Sigmoid colon (tissue), 7 donors: Measurements from ENCODE around the gene MKNK2. TPM values are rescaled to one million over a fixed set of nuclear protein-coding genes. Genes with fewer than 3 reads are reported as not detected.

Source experiments
- DNase-seq: peaks from one replicate; pipeline ENCODE4 v3.0.0-alpha.2; 2019
- H3K27ac ChIP-seq, 4 donors: fragments of 200-600 bp; sonication (generic); one replicate each; pipeline ENCODE4 v1.5.1; 2016 to 2019; ENCODE audit warnings: mild to moderate bottlenecking in 1 of 4
- H3K27me3 ChIP-seq, 3 donors: fragments of 200-600 bp; sonication (generic); one replicate each; pipeline ENCODE4 v1.5.1; 2019; ENCODE audit warnings: mild to moderate bottlenecking in 1 of 3
- H3K36me3 ChIP-seq, 4 donors: fragments of 200-600 bp; sonication (generic); one replicate each; pipeline ENCODE4 v1.5.1; 2016 to 2019
- H3K4me1 ChIP-seq, 4 donors: fragments of 200-600 bp; sonication (generic); one replicate each; pipeline ENCODE4 v1.5.1; 2017 to 2019
- H3K4me3 ChIP-seq, 4 donors: fragments of 200-600 bp; sonication (generic); one replicate each; pipeline ENCODE4 v1.5.1; 2017 to 2019; ENCODE audit warnings: mild to moderate bottlenecking in 2 of 4, moderate library complexity in 1 of 4
- H3K9me3 ChIP-seq, 4 donors: fragments of 200-600 bp in 3 of 4; sonication (generic) in 3 of 4; one replicate each; pipeline versions ENCODE4 v1.5.1 to v1.6.1; 2013 to 2019
- EP300 ChIP-seq, 4 donors: sonication (generic); formaldehyde crosslinking; IDR thresholded peaks; one replicate each; pipeline ENCODE4 v1.6.1; 2017; ENCODE audit warnings: antibody characterized with exemption in 4 of 4
- POLR2A ChIP-seq, 2 donors: fragments of 450-650 bp; IDR thresholded peaks; one replicate each; pipeline ENCODE4 v1.6.1; 2016; ENCODE audit warnings: antibody characterized with exemption in 2 of 2, mild to moderate bottlenecking in 2 of 2, moderate library complexity in 2 of 2
- POLR2AphosphoS5 ChIP-seq, 4 donors: sonication (generic); formaldehyde crosslinking; IDR thresholded peaks; one replicate each; pipeline ENCODE4 v1.6.1; 2017; ENCODE audit warnings: antibody characterized with exemption in 4 of 4
- WGBS, 2 donors: extraction: QIAGEN DNeasy Blood & Tissue Kit; methylation state at CpG; one replicate each; pipeline ENCODE4 v1.1.7; 2013; 5-methylcytosine and 5-hydroxymethylcytosine counted together
- intact Hi-C: fragments of 100-400 bp; cut with DNase I; formaldehyde crosslinking; loops from one replicate; pipeline ENCODE4 v1.15.1; 2023
- polyA plus RNA-seq, 3 donors: library from polyadenylated mRNA; stranded (reverse); fragments of 200-250 nt; gene quantifications; one replicate each; pipeline ENCODE4 v1.2.3, GENCODE V29; 2013
- total RNA-seq, 4 donors: library from RNA; depleted of rRNA; stranded (reverse); fragments of >200 nt; gene quantifications; one replicate each; pipeline ENCODE4 v1.1.0, GENCODE V29; 2016
- TF ChIP-seq, protein P1 (sequence below), 4 experiments: fragments of 450-650 bp in 3 of 4; fragments of 200-600 bp in 1 of 4; IDR thresholded peaks; one replicate each; pipeline ENCODE4 v1.5.1; 2016 to 2019; ENCODE audit warnings: antibody characterized with exemption in 4 of 4, mild to moderate bottlenecking in 3 of 4, moderate library complexity in 2 of 4
- donor health status: healthy with polysubstance abuse.
- donor health status: Bipolar disorder and iron deficiency.
- donor health status: healthy.

MKNK2 gene
- total and polyA plus RNA-seq, 7 donors: 83.1 to 157 (median 121) TPM

GRCh38 chr19:2064395-2064787 lies 13.3 kb upstream of the MKNK2 start:
- no peaks in the 10 kb centered on the region for H3K36me3 ChIP-seq
- H3K27me3 ChIP-seq: no peaks in the 10 kb centered on the region
- TF ChIP-seq, protein P1, sequence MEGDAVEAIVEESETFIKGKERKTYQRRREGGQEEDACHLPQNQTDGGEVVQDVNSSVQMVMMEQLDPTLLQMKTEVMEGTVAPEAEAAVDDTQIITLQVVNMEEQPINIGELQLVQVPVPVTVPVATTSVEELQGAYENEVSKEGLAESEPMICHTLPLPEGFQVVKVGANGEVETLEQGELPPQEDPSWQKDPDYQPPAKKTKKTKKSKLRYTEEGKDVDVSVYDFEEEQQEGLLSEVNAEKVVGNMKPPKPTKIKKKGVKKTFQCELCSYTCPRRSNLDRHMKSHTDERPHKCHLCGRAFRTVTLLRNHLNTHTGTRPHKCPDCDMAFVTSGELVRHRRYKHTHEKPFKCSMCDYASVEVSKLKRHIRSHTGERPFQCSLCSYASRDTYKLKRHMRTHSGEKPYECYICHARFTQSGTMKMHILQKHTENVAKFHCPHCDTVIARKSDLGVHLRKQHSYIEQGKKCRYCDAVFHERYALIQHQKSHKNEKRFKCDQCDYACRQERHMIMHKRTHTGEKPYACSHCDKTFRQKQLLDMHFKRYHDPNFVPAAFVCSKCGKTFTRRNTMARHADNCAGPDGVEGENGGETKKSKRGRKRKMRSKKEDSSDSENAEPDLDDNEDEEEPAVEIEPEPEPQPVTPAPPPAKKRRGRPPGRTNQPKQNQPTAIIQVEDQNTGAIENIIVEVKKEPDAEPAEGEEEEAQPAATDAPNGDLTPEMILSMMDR (IDR thresholded peaks at IDR 0.05): no peak
- TF ChIP-seq POLR2AphosphoS5 (IDR thresholded peaks at IDR 0.05): no peak
- TF ChIP-seq POLR2A (IDR thresholded peaks at IDR 0.05): no peak
- TF ChIP-seq EP300 (IDR thresholded peaks at IDR 0.05): no peak
- peak overlapping the region; percentile 65 to 86 (median 81) for H3K27ac ChIP-seq
- no peaks in the 10 kb centered on the region for H3K9me3 ChIP-seq
- DNase-seq: no peak
- H3K4me3 ChIP-seq: peak overlapping the region in 2 of 4 donors; percentile 6 to 19
- peaks cover 0 to 50% (median 44%) of the 10 kb centered on the region in 4 donors for H3K4me1 ChIP-seq
- intact Hi-C loops: no loop called here
- 81 to 85% methylated on average over 13 of the region's 13 CpGs for WGBS, 2 donors

DNA sequence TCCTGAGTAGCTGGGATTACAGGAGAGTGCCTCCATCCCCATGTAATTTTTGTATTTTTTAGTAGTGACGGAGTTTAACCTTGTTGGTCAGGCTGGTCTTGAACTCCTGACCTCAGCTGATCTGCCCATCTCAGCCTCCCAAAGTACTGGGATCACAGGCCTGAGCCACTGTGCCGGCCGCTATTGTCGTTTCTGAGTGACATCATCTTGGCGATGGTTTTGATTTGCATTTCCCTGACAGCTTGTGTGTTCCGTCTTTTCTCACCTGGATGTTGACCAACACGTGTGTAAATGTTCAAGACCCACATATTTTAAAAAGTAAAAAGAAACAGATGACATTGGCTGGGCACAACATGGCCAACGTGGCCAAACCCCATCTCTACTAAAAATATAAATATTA lies 12.8 kb upstream of the MKNK2 start:
- Histone ChIP-seq H3K36me3 (no peaks in the 10 kb centered on the region), H3K27ac (peak overlapping the region in 3 of 4 donors; percentile 78 to 86 (median 84)), H3K4me3 (no peak overlapping the region), H3K9me3 (no peaks in the 10 kb centered on the region), H3K27me3 (no peaks in the 10 kb centered on the region), H3K4me1 (peaks cover 0 to 54% (median 46%) of the 10 kb centered on the region in 4 donors)
- 83 to 87% methylated on average over 8 of the region's 8 CpGs for WGBS, 2 donors
- DNase-seq: no peak
- intact Hi-C loops: no loop called here
- TF ChIP-seq EP300 (IDR thresholded peaks at IDR 0.05) (no peak), POLR2A (IDR thresholded peaks at IDR 0.05) (no peak), POLR2AphosphoS5 (IDR thresholded peaks at IDR 0.05) (no peak)
- TF ChIP-seq, protein P1 (IDR thresholded peaks at IDR 0.05): no peak

GRCh38 chr19:2062770-2063169 lies 11.7 kb upstream of the MKNK2 start:
- H3K27me3 ChIP-seq: no peaks in the 10 kb centered on the region
- no peak overlapping the region for H3K4me3 ChIP-seq
- intact Hi-C loops: no loop called here
- TF ChIP-seq POLR2AphosphoS5 (IDR thresholded peaks at IDR 0.05): no peak
- TF ChIP-seq EP300 (IDR thresholded peaks at IDR 0.05): no peak
- no peak for TF ChIP-seq POLR2A (IDR thresholded peaks at IDR 0.05)
- TF ChIP-seq, protein P1 (IDR thresholded peaks at IDR 0.05): no peak
- no peak for DNase-seq
- WGBS, 2 donors: 92 to 93% methylated on average over 9 of the region's 9 CpGs
- H3K27ac ChIP-seq: peak overlapping the region in 3 of 4 donors; percentile 95 to 100 (median 99)
- H3K4me1 ChIP-seq: peaks cover 0 to 62% (median 51%) of the 10 kb centered on the region in 4 donors
- H3K9me3 ChIP-seq: no peaks in the 10 kb centered on the region
- no peaks in the 10 kb centered on the region for H3K36me3 ChIP-seq

GRCh38 chr19:2062389-2062729 lies 11.3 kb upstream of the MKNK2 start:
- WGBS, 2 donors: 65 to 67% methylated on average over 10 of the region's 10 CpGs
- intact Hi-C loops: no loop called here
- H3K27ac ChIP-seq: peak overlapping the region; percentile 95 to 100 (median 100)
- peak overlapping the region in 3 of 4 donors; percentile 72 to 89 (median 73) for H3K4me3 ChIP-seq
- peaks cover 0 to 62% (median 53%) of the 10 kb centered on the region in 4 donors for H3K4me1 ChIP-seq
- TF ChIP-seq, protein P1 (IDR thresholded peaks at IDR 0.05): no peak
- DNase-seq: no peak
- no peaks in the 10 kb centered on the region for H3K9me3 ChIP-seq
- no peaks in the 10 kb centered on the region for H3K36me3 ChIP-seq
- no peaks in the 10 kb centered on the region for H3K27me3 ChIP-seq
